GM18867 (cell line): ENCODE measurements around the gene NACAD.

Experiments
- ATAC-seq: cut with Tn5 transposase; IDR thresholded peaks from one replicate; pipeline ENCODE4 v1.9.1; 2021; ENCODE audit warnings: mild to moderate bottlenecking, moderate library complexity; ENCODE audit not compliant: unreplicated experiment

Gene NACAD

GRCh38 chr7:45076946-45077345 lies 11.8 kb downstream of the NACAD start:
- ATAC-seq, result no peak

GRCh38 chr7:45075871-45076796 lies 12.6 kb downstream of the NACAD start:
- ATAC-seq, result no peak

GRCh38 chr7:45075355-45075644 lies 13.5 kb downstream of the NACAD start:
- no peak for ATAC-seq

- no peak for ATAC-seq
Measured at GRCh38 chr7:45074528-45075354, 14.0 kb downstream of the NACAD start.

GRCh38 chr7:45073786-45074527 lies 14.8 kb downstream of the NACAD start:
- no peak for ATAC-seq

- no peak for ATAC-seq
Measured at GRCh38 chr7:45073031-45073785, 15.6 kb downstream of the NACAD start.

- ATAC-seq, result no peak
Measured at GRCh38 chr7:45072131-45073030, 16.4 kb downstream of the NACAD start.

GRCh38 chr7:45071528-45071927 lies 17.2 kb downstream of the NACAD start:
- no peak for ATAC-seq

GRCh38 chr7:45070254-45070642 lies 18.5 kb downstream of the NACAD start:
- no peak for ATAC-seq

- no peak for ATAC-seq
Measured at GRCh38 chr7:45069444-45070253, 19.1 kb downstream of the NACAD start.

GRCh38 chr7:45068236-45069023 lies 20.3 kb downstream of the NACAD start:
- no peak for ATAC-seq

GRCh38 chr7:45067582-45067981 lies 21.2 kb downstream of the NACAD start:
- ATAC-seq, result no peak

- ATAC-seq, result no peak
Measured at GRCh38 chr7:45066409-45066808, 22.4 kb downstream of the NACAD start.

GRCh38 chr7:45065031-45065995 lies 23.5 kb downstream of the NACAD start:
- no peak for ATAC-seq

GRCh38 chr7:45064047-45064725 lies 24.6 kb downstream of the NACAD start:
- no peak for ATAC-seq

- no peak for ATAC-seq
Measured at GRCh38 chr7:45061806-45062425, 26.9 kb downstream of the NACAD start.
